ENCODE measurements around the gene CD300H.

DNA sequence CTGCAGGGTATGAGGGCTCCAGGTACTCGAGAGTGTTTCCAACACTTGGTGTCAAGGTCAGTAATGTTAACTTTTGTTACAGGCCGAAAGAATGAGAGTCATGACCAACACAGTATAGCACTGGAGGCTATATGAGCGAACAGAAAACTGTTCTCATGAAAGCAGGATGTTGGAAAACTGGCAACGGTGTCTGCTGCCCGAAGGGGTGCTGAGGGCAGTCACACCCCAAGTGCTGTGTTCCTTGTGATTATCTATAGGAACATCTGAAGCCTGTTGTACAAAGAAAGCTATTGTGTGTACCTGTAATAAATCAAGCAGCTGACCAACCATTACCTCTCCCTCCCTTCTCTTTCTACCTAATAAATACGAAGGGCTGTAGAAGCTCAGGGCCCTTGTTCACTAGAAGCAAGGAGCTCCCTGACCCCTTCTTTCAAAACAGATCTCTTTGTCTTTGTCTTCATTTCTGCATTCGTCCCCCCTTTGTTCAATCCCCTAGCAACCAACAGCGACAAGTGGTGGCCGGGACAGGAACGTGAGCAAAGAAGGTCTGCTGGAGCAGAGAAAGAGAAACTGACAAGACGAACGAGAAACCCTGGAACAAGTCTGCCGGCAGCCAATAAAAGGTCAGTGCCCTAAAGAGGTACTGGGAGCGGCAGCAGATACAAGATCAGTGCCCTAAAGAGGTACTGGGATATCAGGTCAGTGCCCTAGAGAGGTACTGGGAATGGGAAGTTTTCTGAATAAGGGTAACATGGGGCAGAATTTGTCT lies 17.2 kb upstream of the CD300H start:
- TF ChIP-seq TCF12 (IDR thresholded peaks at IDR 0.05; ENCODE audit: low read depth) (no peak), FOXM1 (IDR thresholded peaks at IDR 0.05; ENCODE audit: borderline replicate concordance, low read depth) (no peak), EP300 (IDR thresholded peaks at IDR 0.05; ENCODE audit: borderline replicate concordance) (no peak)
- TF ChIP-seq, protein P1, sequence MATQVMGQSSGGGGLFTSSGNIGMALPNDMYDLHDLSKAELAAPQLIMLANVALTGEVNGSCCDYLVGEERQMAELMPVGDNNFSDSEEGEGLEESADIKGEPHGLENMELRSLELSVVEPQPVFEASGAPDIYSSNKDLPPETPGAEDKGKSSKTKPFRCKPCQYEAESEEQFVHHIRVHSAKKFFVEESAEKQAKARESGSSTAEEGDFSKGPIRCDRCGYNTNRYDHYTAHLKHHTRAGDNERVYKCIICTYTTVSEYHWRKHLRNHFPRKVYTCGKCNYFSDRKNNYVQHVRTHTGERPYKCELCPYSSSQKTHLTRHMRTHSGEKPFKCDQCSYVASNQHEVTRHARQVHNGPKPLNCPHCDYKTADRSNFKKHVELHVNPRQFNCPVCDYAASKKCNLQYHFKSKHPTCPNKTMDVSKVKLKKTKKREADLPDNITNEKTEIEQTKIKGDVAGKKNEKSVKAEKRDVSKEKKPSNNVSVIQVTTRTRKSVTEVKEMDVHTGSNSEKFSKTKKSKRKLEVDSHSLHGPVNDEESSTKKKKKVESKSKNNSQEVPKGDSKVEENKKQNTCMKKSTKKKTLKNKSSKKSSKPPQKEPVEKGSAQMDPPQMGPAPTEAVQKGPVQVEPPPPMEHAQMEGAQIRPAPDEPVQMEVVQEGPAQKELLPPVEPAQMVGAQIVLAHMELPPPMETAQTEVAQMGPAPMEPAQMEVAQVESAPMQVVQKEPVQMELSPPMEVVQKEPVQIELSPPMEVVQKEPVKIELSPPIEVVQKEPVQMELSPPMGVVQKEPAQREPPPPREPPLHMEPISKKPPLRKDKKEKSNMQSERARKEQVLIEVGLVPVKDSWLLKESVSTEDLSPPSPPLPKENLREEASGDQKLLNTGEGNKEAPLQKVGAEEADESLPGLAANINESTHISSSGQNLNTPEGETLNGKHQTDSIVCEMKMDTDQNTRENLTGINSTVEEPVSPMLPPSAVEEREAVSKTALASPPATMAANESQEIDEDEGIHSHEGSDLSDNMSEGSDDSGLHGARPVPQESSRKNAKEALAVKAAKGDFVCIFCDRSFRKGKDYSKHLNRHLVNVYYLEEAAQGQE (IDR thresholded peaks at IDR 0.05; ENCODE audit: low read depth), result no peak

Measured in Ishikawa (cell line).